HG03558 (cell line): ENCODE measurements around the gene THAP8.
"Not testable (repeated sequence)": the region's sequence is repeated elsewhere in the genome, so short reads cannot be mapped to it uniquely, and the experiment has no call there.

Experiments used
- ATAC-seq: cut with Tn5 transposase; IDR thresholded peaks from one replicate; pipeline ENCODE4 v1.9.1; 2021; ENCODE audit warnings: moderate number of reproducible peaks; ENCODE audit not compliant: unreplicated experiment; ENCODE audit errors: extremely low read depth

THAP8 gene

DNA sequence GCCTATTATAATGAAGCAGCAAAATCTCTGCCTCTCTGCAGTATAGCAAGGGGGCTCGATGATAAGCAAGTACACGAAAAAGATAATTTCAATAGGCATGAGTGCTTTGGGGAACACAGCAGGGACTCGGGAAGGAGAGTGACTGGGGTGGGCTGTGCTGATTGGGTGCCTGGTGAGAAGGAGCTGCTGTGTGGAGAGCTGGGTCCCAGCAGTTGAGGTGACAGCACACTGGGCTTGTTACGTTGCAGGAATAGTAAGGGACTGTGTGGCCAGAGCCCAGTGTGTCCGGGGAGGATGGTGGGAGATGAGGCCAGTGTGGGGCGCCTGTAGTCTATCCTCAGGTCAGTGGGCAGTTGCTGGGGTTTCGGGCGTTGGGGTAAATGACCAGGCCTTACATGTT lies 18.0 kb upstream of the THAP8 start:
- no peak for ATAC-seq

DNA sequence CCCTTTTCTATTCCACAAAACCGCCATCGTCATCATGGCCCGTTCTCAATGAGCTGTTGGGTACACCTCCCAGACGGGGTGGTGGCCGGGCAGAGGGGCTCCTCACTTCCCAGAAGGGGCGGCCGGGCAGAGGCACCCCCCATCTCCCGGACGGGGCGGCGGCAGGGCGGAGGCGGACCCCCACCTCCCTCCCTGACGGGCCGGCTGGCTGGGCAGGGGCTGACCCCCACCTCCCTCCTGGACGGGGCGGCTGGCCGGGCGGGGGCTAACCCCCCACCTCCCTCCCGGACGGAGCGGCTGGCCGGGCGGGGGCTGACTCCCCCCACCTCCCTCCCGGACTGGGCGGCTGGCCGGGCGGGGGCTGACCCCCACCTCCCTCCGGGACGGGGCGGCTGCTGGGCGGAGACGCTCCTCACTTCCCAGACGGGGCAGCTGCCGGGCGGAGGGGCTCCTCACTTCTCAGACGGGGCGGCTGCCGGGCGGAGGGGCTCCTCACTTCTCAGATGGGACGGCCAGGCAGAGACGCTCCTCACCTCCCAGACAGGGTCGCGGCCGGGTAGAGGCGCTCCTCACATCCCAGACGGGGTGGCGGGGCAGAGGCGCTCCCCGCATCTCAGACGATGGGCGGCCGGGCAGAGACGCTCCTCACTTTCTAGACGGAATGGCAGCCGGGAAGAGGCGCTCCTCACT lies 14.9 kb upstream of the THAP8 start:
- ATAC-seq: not testable (repeated sequence)

GRCh38 chr19:36067681-36068080 lies 13.6 kb upstream of the THAP8 start:
- no peak for ATAC-seq

DNA sequence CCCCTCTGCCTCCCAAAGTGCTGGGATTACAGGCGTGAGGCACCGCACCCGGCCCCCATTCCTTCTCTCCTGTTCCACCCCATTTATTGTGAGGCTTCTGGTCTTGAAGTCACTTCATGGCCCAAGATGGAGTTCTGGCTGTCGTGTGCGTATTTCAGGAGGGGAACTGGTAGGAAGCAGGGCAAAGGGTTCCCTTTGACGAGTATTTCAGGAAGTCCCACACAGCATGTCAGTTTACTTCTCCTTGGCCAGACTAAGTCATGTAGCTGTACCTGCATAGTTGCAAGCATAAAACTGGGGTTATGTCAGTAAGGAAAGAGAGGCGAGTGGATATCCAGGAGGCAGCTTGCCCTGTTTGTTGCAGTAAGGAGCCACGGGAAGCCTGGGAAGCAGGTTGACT lies 10.7 kb upstream of the THAP8 start:
- no peak for ATAC-seq

DNA sequence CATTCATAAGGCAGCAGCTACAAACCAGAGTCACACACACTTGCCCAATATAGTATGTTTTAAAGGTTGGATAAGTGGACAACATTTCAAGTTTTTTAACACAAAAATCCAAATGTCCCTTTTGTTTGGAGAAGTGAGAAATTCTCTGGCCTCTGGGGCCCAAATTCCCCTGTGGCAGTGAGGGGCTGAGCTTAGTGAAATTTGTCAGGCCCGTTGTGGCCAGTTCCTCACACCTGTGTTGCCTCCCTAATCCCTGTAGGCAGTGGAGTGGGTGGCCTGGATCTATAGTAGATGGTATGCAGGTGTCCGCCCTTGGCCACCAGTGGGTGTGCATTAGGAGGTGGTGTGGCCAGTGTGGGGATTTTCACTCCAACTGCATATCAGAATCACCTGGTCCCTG lies 7.3 kb upstream of the THAP8 start:
- no peak for ATAC-seq

- no peak for ATAC-seq
Measured at GRCh38 chr19:36060430-36060829, 6.3 kb upstream of the THAP8 start.

GRCh38 chr19:36059180-36059910 lies 5.3 kb upstream of the THAP8 start:
- no peak for ATAC-seq

GRCh38 chr19:36058481-36059179 lies 4.5 kb upstream of the THAP8 start:
- ATAC-seq: no peak

- ATAC-seq: peak; percentile 45
Measured at GRCh38 chr19:36054733-36055686, 925 bp upstream of the THAP8 start, which contains the start of gene WDR62. Gene WDR62 (plus strand): TSS chr19:36054897. CDS start chr19:36054972, 75 bp downstream.

DNA sequence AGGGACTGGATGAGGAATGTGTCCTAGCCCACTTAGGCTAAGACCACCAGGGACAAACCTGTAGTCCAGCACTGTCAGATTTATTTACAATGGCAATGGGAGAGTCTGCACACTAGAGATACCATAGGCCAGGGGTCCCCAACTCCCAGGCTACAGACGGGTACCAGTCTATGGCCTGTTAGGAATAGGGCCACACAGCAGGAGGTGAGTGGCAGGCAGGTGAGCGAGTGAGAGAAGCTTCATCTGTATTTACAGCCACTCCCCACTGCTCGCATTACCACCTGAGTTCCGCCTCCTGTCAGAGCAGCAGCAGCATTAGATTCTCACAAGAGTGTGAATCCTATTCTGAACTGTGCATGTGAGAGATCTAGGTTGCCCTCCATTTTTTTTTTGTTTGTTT lies 2.4 kb downstream of the THAP8 start:
- no peak for ATAC-seq

DNA sequence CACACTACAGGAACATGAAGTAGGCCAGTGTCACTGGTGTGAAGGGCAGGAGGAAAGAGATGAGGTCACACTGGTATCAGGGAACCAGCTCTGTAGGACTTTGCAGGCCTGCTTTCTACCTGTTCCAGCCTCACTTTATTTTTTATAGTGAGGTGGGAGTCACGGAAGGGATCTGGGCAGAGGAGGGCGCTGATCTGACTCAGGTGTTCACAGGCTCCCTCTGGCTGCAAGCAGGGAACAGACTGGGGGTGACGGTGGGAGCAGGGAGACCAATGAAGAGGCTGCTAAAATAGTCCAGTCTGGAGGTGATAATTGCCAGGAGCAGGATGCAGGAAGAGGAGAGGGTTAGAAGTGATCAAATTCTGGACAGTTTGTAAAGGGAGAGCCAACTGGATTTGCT lies 2.8 kb downstream of the THAP8 start:
- ATAC-seq: no peak

DNA sequence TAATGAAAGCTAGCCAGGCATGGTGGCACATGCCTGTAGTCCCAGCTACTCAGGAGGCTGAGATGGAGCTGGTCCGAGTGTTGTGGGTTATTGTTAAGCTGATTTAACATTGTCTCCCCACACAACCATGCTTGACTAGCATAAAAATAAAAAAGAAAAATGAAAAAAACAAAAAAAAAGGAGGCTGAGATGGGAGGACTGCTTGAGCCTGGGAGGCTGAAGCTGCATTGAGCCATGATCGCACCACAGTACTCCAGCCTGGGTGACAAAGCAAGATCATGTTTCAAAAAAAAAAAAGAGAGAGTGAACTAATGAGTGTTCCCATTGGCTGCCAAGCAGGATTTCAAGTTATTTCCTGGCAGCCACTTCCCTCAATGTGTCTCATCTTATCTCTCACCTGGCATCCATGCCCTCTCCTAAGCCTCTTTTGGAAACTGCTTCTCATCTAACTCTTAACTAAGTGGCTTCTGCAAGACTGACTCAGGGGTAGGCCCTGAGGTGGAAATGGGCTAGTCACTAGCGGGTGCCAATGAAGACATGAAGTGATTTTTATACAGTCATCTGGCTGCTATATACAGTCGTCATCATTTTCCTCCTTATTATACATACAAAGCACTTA lies 4.9 kb downstream of the THAP8 start:
- ATAC-seq: no peak

- no peak for ATAC-seq
Measured at GRCh38 chr19:36047835-36048234, 6.2 kb downstream of the THAP8 start.

GRCh38 chr19:36046443-36047050 lies 7.5 kb downstream of the THAP8 start:
- no peak for ATAC-seq

- no peak for ATAC-seq
Measured at GRCh38 chr19:36043952-36044351, 10.1 kb downstream of the THAP8 start.

GRCh38 chr19:36041831-36042230 lies 12.3 kb downstream of the THAP8 start:
- ATAC-seq: no peak

- ATAC-seq: not testable (repeated sequence)
Measured at GRCh38 chr19:36041092-36041491, 13.0 kb downstream of the THAP8 start.

DNA sequence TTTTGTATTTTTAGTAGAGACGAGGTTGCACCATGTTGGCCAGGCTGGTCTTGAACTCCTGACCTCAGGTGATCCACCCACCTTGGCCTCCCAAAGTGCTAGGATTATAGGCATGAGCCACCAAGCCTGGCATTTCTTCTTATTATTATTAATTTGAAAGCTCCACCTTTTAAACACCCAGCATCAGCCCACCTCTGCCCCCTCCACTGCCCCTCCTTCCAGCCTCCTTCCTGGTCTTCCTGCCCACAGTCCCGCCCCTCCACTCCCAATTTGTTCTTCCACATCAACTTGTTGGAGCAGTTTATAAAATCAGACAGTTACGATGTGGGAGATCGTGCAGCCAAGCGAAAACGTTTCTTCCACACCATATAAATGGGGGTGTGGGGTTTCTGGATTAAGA lies 13.6 kb downstream of the THAP8 start:
- ATAC-seq: no peak
